Activated CD4-positive, alpha-beta T cell treated with anti-CD3 and anti-CD28 coated beads, Interleukin-2, amount 50 U/mL, for 24 hours (primary cell): Measurements from ENCODE around the gene SMARCA1.

ENCODE experiments used
- DNase-seq, 2 donors: peaks; one replicate each; pipeline ENCODE4 v3.0.0-alpha.2; 2020; ENCODE audit warnings: low read depth in 1 of 2, low spot score in 1 of 2

The SMARCA1 gene

DNA sequence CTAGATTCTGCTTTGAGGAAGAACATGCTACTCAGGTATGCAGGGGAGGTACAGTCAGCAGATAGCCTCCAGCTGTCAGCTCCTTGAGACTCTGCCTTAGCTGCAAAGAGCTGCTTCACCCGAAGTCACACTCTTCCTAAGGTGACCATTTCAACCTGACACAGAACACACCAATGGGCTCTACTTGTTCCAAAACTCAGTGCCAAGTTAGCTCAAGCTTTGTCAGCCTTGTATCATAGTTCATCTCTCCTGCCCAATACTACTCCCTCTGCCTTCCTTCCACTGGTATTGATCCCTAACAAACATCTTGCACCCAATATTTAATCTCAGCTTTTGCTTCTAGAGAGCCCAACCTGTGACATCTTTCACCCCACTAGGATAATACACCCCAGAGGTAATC is 7.8 kb upstream of the SMARCA1 start:
- DNase-seq = no peak

DNA sequence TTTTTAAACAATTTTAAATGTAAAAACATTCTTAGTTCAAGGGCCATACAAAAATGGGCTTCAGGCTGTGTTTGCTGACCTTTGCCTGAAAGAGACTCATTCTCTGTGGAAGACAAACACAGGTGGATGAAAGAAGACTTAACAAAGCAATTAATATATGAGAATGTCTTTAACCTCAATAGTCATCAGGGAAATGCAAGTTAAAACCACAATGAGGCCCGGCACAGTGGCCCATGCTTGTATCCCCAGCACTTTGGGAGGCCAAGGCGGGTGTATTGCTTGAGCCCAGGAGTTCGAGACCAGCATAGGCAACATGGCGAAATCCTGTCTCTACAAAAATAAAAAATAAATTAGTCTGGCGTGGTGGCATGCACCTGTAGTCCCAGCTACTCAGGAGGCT is 7.1 kb upstream of the SMARCA1 start:
- no peak for DNase-seq

DNA sequence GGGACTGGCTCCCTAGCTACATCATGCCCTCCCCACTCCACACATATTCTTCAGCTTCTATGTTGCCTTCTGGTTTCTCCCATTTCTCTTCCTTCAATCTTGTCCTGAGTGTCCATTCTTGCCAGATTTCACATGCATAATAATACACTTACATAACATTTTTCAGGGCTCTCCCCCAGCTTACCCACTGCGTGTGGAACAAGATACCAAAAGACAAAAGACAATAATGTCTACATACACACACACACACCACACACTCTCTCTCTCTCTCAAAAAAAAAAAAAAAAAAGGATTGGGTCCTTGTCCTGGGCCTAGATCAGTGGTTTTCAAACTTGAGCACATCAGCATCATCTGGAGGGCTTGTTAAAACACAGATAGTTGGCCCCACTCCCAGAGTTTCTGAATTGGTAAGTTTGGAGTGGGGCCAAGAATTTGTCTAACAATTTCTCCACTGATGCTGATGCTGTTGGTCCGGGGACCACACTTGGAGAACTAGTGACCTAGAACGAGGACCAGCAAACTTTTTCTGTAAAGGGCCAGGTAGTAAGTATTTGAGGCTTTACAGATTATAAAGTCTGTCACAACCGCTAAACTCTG is 6.5 kb upstream of the SMARCA1 start:
- no peak for DNase-seq

DNA sequence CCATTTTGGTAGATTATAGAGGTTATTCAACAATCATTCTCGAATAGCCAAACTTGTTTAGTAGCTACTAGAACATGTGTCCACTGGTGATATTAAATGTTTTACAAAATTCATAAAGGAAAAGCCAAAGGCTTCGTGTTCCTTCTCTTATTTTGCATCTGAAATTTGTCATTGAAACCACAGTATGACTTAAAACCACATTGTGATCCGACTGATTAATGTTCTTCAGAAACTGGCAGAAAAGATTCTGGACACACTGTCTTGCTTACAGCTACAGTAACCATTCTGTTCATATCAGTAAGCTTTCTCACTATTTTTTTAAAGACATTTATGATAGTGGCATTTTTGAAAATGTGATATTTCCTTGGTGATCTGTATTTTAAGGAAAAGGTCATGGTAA is 2.6 kb upstream of the SMARCA1 start:
- no peak for DNase-seq

DNA sequence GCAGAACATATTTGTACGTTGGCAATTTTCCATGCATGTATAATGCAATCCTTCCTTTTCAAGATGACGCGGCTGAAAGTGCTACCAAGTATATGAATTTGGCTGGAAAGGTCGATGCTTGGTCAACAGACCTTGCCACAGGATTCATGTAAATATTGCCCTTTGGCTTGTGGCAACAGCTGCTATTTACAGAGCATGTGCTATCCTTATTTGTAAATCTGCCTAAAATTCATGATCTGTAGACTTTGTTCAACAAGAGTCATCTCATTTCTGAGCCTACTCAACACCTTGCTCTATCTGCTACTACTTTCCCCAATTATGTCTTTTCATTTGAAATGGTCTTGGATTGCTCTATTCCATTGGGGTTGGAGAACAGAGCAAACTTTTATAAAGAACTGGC is 1.9 kb upstream of the SMARCA1 start:
- no peak for DNase-seq

DNA sequence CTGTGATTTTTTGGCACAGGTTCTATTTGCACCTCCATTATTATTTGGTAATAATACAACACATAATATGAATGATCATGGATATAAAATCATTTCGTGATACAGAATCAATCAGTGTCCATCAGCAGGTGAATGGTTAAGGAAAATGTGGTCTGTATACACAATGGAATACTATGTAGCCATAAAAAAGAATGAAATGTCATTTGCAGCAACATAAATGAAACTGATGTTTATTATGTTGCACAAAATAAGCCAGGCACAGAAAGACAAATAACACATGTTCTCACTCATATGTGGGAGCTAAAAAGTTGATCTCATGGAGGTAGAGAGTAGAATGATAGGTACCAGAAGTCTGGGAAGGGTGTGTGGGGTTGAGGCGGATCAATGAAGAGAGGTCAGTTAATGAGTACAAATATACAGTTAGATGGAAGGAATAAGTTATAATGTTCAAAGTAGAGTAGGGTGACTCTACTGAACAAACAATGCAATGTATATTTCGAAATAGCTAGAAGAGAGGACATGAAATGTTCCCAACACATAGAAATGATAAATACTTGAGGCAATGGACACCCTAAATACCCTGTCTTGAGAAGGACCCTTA is 1.1 kb upstream of the SMARCA1 start:
- DNase-seq = no peak

DNA sequence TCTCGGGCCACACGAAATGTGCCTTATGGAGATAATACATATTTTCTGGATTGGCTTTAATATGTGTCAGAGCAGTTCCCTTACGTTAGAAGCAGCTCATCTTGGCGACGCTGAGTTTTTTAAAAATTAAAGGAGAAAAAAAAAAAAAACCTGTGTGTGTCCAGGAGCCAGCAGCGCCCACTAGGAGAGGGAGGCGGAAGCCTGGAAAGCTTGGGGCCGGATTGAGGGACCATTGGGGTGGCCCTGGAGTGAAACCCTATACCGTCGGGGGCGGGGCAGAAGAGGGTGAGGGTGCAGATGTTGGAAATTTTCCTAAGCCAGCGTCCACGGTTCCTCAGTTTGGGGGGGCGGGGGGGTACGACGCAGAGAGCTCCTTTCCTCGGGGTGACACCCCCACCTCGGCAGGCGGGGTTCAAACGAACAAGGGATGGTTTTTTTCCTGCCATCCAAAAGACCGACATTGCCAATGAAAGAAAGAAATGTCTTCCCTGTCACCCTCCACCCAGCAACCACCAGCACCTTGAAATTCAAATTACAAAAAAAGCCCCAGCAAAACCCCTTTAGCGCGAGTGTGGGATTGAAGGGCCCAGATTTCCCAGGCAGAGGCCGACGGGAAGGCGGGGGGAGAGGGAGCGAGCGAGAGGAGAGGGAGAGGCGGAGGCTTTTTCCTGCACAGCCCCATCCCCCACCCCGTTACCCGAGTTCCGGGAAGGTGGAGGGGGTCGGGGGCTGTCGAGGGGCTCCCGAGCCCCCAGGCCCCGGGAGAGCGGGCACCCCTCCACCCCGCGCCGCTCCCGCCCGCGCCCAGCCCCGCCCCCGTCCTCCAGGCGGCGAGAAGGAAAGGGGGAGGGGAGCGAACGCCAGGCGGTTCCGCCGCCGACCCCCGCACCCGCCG is 859 bp downstream of the SMARCA1 start:
- DNase-seq = no peak

DNA sequence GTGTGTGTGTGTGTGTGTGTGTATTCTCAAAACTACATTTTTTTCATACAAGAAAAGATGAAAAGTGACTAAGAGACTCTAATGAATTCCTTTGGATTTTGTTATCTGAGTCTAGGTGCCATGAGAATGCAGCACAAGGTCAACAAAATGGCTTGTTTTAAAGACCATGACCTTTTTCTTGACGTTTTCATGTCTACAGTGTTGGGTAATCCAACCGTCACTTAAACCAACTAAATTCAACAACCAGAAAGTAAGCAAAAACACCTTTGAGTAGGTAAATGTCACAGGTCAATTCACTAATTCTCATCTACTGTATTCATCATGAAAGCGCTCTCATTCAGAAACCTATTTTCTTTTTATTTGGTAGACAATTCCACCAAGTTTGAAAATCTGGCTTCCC is 3.1 kb downstream of the SMARCA1 start:
- DNase-seq = no peak

DNA sequence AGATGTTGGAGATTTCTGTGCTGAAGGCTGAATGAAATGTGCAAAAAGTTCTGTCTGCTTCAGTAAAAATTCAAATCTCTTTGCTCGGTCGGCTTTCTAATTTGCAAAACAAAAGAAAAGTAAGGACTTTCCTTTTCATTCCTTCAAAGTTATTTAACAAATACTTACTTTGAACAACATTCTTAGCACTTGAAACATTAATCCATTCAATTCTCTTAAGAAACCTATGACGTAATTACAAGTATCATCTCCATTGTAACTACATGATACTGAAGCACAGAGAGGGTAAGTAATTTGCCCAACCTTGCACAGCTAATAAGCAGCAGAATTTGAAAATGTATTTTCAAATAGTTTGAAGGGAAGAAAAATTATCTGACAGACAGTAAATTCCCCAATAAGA is 6.9 kb downstream of the SMARCA1 start:
- no peak for DNase-seq

DNA sequence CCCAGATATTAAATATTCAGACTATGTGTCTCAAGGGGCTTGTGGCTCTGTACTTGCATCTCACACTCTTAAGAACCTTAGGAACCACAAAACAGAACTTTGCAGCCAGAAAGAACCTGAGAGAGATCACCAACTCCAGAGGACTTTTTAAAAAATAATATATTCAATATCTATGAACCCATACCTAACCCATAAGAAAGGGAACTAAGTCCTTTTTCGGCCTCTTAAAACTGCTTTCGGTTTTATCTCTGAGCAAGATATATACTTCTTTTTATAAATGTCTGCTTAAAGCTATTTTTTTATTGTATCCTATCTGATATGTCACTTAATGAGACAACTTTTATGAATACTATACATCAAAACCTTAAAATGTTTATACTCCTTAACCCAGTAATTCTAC is 10.9 kb downstream of the SMARCA1 start:
- DNase-seq = no peak

DNA sequence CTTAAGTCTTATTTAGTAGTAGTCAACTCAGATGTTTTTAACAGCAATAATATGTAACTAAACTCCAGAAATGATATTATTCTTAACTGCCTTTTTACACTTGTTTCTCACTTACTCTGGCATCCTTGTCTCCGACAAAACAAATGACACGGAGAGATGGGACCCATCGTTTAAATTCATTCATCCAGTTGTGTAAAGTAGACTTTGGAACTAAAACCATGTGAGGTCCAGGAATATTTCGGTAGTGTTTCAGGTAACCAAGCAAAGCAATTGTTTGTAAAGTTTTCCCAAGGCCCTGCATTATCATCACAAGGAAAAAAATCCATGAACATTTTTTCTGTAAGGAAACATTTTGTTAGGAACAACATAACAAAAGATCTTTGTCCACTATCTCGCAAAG is 11.6 kb downstream of the SMARCA1 start:
- no peak for DNase-seq

DNA sequence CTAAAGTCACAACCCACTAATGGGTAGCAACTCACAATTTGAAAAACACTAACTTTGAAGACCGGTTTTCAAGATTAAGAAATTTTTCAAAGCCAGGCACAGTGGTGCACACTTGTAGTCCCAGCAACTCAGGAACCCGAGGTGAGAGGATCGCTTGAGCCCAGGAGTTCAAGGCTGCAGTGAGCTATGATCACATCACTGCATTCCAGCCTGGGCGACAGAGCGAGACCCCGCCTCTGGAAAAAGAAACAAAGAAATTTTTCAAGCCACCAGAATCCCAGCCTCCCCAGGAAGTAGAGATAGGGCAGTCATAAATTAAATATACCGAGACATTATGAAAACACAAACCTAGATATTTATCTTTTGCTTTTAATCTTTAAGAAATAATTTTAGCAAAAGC is 13.0 kb downstream of the SMARCA1 start:
- DNase-seq = no peak

DNA sequence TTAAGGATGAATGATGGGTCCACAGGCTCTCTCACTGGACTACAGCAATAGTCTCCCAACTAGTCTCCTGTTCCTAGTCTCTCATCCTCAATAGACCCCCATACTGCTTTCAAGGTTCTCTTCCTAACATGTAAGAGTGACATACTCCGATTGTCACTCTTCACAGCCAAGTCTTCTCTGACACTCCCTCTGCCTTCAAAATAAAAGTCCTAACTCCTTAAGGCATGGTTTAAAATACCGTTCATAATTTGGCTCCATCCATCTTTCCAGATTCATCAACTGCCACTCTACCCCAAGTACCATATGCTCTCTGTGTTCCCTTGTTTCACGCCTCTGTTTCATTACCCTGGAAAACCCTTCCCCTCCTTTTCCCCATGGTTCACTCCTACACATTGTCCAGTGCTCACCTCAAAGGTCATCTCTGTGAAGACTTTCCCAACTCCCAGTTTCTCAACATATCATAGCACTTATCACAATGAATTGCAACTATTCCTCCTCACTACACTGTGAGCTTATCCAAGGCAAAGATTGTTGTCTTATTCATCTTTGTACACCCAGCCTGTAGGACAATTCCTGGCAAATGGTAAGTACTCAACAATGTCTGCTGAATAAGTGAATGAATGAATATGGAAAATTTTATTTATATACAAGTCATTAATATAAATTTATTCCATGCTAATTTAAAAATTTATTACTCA is 26.0 kb downstream of the SMARCA1 start:
- DNase-seq = no peak

DNA sequence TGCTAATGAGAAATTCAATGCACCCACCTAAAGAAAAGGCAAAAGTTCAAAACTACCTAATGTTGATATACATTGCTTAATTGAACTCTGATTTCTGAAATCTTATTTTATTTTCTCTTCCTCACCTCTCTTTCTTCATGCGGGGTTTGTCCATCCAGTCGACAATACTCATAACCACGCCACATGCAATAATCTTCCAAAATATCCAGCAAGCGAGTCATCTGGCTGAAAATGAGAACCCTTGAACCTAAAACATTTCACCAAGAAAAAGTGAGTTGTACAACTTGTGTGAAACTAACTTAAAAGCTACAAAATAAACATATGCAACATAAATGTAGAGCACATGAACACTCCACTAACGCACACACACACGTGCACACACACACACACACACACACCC is 26.7 kb downstream of the SMARCA1 start:
- no peak for DNase-seq

DNA sequence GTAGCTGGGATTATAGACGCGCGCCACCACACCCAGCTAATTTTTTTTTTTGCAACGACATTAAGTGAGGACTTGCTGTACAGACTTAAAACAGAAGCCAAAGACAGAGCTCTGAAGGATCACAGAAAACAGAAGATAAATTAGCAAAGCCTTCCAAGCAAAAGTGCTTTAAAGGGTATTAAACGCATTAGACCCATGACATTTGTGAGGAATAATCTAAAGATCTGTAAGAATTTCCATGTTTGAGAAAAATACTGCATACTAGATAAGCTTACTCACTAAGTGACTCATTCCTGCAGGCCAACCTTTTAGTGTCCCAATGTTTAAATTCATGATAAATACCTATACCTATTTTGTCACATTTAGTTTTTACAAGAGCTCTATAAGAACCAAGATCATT is 27.4 kb downstream of the SMARCA1 start:
- no peak for DNase-seq

DNA sequence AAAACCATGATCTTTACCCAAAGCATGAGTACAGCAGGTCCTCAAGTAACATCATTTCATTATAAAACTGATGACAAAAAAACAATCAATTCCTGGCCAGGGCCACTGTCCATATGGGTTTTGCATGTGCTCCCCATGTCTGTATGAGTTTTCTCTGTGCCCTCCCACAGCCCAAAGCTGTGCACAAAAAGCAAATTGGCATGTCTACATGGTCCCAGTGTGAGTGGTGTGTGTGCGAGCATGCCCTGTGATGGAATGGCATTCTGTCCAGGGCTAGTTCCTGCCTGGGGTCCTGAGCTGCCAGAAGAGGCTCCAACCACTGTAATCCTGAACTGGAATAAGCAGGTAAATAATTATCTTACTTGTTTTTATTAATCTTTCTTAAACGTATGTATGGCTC is 28.4 kb downstream of the SMARCA1 start:
- DNase-seq = no peak

DNA sequence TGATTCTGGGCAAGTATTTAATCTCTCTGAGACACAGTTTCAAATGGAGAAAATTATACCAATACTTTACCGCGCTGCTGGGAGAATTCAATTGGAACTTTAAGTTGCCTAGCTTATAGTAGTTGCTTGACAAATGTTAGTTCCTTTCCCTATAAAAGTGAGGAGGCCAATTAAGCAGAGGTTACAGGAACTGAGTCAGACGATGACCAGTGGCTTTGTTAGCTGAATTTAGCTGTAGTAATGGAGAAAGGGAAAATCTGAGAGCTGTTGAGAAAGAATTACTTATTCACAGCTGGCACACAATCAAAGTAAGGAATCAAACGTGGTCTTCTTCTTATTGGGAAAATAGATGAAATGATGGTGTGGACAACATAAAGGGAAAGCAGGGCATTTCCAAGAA is 29.6 kb downstream of the SMARCA1 start:
- DNase-seq = no peak

DNA sequence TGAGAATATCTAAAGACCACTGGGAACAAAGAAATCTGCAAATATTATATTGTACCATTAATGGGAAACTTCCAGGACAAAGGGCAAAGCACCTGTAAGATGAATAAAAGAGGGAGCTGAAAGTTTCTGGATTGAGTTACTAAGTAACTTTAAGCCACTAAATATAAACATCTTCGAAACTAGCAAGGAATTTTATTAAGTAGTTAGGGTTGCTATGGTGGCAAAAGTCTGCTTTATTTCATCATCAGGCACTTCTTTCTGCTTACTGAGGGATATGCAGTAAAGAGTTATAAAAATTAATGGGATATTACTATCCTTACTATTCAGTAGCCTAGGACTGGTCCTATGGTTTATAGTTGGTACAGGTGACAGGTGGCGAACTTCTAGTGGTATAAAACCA is 33.0 kb downstream of the SMARCA1 start:
- DNase-seq = no peak

DNA sequence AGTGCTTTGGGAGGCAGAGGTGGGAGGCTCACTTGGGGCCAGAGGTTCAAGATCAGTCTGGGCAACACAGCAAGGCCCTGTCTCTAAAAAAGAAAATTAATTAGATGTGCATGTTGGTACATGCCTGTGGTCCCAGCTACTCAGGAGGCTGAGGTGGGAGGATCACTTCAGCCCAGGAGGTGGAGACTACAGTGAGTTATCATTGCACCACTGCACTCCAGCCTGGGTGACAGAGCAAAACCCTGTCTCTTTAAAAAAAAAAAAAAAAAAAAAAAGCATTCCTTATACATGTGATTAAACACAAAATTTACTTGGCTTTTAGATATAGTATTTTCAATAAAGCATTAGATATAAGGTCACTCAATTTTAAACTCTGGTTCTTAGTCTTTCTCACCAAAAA is 34.9 kb downstream of the SMARCA1 start:
- no peak for DNase-seq

DNA sequence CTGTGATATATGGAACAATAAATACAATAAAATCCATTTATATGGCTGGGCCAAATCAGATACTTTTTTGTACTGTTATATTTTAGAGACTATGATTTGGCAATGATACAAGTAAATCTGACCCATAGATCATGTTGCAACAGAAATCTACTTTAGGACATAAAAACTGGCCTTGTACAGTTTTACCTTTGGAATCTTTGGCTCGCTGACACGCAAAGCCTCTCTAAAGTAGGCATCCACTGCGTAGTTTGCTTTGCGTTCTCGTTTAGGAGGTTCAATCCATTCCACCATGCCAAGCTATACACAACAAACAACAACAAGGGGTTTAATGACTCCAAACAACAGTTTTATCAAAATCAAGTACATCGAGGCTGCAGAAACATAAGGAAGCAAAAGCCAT is 42.4 kb downstream of the SMARCA1 start:
- no peak for DNase-seq

DNA sequence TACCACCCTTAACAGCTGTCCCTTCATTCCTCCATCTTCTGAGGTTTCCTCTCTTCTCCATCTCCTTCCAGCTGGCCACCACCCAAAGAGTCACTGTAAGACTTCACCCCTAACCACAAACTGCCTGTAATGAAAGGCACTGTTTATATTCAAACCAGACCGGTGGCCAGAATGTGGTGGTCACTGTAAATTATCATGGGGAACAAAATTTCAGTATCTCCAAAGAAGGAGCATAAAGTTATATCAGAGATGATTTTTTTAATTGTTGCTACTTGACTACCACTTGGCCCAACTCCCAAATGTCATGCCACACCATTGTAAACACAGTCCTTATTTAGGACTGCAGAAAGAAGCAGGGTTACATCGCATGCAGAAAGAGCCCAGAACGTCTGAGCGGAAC is 44.8 kb downstream of the SMARCA1 start:
- no peak for DNase-seq

DNA sequence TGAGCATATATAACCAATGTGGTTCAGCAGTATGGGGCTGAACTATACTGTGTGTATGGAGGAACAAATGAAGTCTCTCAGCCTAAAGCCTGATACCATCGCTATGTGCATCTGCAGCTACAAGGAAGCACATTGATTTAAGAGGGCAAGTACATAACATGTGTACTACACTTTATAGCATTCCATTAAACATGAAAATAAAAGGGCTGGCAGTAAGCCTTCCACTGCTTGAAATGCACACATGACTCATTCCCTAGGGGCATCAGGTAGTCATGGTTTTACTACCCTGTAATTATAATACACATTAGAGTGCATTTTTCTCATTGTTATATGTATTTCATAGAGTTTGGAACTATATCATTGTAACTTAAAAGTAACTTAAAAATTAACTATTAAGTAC is 51.2 kb downstream of the SMARCA1 start:
- DNase-seq = no peak
